ENCODE data around the gene GNAT1.
"Not testable (repeated sequence)": the region's sequence is repeated elsewhere in the genome, so short reads cannot be mapped to it uniquely, and the experiment has no call there.

The GNAT1 gene

GRCh38 chr3:50202353-50203112 is 11.1 kb downstream of the GNAT1 start:
- DNase-seq (ENCODE audit: low read depth, low spot score) = no peak

GRCh38 chr3:50203113-50203808 is 11.9 kb downstream of the GNAT1 start:
- no peak for DNase-seq (ENCODE audit: low read depth, low spot score)

DNA sequence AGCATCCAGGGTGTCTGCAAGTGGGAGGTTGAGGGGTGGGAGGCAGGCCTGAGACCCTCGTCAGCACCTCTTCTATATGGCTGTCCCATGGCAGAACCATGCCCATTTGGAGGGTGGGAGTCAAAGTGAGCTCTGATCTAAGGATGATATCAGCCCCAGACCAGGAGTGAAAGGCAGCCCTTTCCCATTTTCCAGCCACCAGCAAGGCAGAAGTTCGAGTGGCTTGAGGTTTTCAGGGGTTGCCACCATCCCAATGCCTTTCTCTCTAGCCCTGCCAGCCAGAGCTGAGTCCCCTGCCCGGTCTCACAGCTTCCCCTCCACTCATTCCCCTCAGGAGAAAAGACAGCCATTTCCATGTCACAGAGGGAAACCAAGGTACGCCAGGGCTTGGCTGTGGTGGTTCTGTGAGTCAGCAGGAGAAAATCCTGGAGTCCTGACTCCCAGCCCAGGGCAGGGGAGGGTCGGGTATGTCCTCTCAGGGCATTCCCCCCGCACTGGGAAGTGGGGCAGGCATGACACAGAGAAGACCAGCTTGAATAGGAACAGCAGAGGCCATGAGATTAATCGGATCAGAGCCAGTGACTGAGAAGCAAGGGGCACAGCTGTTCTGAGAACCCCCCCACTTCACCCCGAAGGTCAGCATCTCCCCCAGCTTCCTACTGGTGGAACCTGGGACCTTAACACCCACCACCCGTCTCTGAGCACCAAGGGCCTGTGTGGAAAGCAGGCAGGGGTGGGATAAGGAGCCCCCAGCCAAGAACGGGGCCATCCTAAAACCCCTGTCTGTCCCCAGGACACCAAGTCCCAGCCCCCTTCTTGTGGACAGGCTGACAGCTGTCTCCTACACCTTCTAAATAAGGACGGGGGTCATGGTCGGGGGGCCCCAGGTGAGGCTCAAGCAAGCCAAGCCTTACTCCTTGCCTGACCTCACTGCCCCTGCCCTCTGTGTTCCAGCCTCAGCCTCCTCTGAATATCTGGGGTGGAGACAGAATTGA is 12.7 kb downstream of the GNAT1 start:
- no peak for DNase-seq (ENCODE audit: low read depth, low spot score)

GRCh38 chr3:50204804-50205412 is 13.5 kb downstream of the GNAT1 start, which contains the start of gene SLC38A3:
TSS of gene SLC38A3 (plus strand) at chr3:50205271. CDS start at chr3:50214200, 8,929 bp downstream.
- no peak for DNase-seq (ENCODE audit: low read depth, low spot score)

- no peak for DNase-seq (ENCODE audit: low read depth, low spot score)
These were observed 14.2 kb downstream of the GNAT1 start for GRCh38 chr3:50205413-50206276.

DNA sequence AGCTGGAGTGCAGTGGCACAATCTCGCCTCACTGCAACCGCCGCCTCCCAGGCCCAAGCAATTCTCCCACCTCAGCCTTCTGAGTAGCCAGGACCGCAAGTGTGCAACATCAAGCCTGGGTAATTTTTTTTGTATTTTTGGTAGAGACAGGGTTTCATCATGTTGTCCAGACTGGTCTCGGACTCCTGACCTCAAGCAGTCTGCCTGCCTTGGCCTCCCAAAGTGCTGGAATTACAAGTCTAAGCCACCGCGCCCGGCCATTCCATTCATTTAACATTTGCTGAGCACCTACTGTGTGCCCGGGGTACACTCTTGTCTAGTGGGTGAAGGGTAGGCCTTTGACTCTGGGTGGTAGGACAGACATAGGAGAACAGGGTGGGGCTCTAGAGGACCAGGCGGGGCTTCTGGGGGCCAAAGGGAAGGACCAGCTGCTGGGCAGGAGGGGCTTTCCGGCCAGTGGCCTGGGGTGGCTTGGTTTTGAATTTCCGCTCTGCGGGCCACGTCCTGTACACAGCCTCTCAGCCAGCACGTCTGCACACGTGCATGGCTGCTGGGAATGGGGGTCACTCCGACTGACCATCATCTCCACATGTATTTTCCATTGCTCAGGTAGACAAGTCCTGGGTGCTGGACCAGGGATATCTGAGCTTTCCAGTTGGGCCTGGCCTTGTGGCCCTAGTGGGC is 16.1 kb downstream of the GNAT1 start:
- DNase-seq (ENCODE audit: low read depth, low spot score) = no peak

- no peak for DNase-seq (ENCODE audit: low read depth, low spot score)
These were observed 17.4 kb downstream of the GNAT1 start for GRCh38 chr3:50208677-50209344.

DNA sequence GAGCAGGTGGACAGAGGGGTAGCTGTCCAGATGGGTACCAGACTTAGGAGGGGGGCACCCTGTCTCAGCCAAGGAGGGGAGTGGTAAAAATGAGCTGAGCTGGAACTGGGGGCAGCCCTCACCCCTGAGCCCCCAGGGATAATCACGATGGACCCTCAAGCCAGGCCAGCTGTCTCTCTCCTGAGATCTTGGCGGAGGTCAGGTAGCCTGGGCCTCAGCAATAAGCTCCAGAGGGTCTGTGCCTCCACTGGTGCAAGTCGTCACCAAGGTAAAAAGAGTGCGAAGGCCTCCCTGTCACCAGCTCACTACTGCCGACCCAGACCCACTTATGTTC is 18.7 kb downstream of the GNAT1 start:
- DNase-seq (ENCODE audit: low read depth, low spot score) = no peak

DNA sequence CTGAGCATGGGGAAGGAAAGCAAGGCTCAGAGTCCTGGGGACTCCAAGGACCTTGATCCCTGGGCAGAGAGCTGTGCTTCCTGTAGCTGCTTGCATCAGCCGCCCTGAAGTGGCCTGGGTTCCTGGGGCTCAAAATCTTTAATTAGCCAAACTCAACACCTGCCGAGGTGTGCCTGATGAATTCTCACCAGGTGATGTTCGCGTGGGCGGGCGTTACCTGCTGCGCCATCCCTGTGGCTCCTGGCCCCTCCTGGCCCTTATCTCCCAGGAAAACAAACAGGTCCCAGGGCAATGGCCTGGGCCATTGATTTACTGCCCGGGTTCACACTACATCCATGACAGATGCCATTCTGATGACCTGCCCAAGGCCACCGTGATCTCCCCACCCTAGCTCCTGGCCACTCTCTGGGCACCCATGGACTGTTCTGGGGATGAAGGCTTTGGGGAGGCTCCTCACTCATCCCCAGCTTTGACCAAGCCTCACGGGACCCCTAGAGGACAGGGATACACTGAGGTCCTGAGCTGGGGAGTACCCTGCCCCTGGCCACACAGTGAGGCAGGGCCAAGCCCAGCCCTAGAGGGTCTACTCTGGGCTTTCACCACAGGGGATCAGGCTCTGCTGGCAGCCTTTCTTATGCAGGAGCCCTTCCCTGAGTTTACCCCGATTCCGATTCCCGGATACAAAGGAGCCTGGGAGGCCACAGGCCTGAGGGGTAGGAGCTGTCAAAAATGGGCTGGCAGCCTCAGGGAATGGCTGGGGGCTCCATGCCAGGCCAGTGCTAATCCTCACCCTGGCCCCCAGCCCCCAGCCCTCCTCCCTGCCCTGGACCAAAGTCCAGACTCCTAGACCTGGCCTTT is 19.3 kb downstream of the GNAT1 start:
- no peak for DNase-seq (ENCODE audit: low read depth, low spot score)

- not testable (repeated sequence) for DNase-seq (ENCODE audit: low read depth, low spot score)
These were observed 19.9 kb downstream of the GNAT1 start for GRCh38 chr3:50211368-50211717.

GRCh38 chr3:50211930-50212329 is 20.5 kb downstream of the GNAT1 start:
- DNase-seq (ENCODE audit: low read depth, low spot score) = no peak

DNA sequence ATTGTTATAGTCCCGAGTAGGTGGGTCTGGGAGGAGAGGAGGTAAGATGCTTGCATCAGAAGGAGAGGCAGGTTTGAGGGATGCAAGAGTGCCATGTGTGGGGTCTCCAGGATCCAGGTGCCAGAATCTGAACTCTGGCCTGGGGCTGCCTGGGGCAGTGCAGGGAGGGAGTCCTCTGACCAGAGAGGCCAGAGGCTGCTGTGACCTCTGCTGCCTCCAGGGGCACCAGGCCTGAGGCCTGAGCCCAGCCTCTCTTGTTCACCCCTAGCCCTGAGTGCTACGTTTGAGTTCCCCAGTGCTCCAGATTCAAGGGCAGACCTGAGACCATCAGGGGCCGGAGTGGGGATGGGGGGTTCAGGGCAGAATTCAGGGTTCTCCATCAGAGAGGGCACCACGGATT is 21.1 kb downstream of the GNAT1 start:
- DNase-seq (ENCODE audit: low read depth, low spot score) = no peak

GRCh38 chr3:50212971-50213370 is 21.6 kb downstream of the GNAT1 start:
- DNase-seq (ENCODE audit: low read depth, low spot score) = no peak

- DNase-seq (ENCODE audit: low read depth, low spot score) = no peak
These were observed 22.0 kb downstream of the GNAT1 start for GRCh38 chr3:50213373-50213772.

DNA sequence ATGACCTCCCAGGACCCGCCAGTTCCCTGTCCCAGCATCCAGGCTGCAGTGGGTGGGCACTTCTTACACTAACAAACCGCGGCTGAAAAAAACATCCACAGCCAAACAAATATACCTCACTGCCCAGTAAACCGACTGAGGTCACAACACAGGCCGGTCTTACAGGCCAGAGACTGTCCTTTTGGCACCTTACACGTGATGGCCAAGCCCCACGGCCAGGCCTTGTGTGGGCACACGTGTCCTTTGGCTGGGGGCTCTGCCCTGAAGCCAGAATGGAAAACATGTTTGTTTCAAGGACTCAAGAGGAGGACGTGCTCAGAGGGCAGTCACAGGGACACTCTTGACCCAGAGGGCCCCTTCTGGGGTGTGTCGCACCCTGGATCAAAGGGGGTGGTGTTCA is 23.4 kb downstream of the GNAT1 start:
- DNase-seq (ENCODE audit: low read depth, low spot score) = no peak

DNA sequence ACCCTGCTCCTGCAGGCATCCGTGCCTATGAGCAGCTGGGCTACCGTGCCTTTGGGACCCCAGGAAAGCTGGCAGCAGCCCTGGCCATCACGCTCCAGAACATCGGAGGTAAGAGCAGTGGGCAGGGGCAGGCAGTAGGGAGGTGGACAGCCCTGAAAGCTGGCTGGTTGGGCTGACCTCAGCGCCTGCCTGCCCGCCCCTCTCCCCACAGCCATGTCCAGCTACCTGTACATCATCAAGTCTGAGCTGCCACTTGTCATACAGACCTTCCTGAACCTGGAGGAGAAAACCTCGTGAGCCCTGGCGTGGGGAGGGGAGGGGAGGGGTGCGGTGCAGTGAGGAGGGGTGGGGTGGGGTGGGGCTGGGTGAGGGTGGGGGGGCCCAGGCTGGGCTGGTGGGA is 24.1 kb downstream of the GNAT1 start:
- no peak for DNase-seq (ENCODE audit: low read depth, low spot score)

DNA sequence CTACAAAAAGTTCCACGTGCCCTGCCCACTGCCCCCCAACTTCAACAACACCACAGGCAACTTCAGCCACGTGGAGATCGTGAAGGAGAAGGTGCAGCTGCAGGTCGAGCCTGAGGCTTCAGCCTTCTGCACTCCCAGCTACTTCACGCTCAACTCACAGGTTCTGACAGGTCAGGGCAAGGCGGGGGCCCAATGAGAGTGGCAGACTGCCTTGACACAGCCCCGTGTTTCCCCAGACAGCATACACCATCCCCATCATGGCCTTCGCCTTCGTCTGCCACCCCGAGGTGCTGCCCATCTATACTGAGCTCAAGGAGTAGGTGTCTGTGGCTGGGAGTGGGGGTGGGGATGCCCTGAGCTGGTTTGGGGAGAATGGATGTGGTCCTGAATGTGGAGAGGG is 26.3 kb downstream of the GNAT1 start:
- no peak for DNase-seq (ENCODE audit: low read depth, low spot score)

GRCh38 chr3:50218448-50218847 is 27.0 kb downstream of the GNAT1 start:
- DNase-seq (ENCODE audit: low read depth, low spot score) = no peak

GRCh38 chr3:50219285-50219684 is 27.9 kb downstream of the GNAT1 start:
- DNase-seq (ENCODE audit: low read depth, low spot score) = no peak
